Measurements from ENCODE around the gene ADAMTS7. TPM values are rescaled to one million over a fixed set of nuclear protein-coding genes. Genes with fewer than 3 reads are reported as not detected.

The ADAMTS7 gene
- total RNA-seq, 1 experiment from 2014 or later, result 4.2 TPM

DNA sequence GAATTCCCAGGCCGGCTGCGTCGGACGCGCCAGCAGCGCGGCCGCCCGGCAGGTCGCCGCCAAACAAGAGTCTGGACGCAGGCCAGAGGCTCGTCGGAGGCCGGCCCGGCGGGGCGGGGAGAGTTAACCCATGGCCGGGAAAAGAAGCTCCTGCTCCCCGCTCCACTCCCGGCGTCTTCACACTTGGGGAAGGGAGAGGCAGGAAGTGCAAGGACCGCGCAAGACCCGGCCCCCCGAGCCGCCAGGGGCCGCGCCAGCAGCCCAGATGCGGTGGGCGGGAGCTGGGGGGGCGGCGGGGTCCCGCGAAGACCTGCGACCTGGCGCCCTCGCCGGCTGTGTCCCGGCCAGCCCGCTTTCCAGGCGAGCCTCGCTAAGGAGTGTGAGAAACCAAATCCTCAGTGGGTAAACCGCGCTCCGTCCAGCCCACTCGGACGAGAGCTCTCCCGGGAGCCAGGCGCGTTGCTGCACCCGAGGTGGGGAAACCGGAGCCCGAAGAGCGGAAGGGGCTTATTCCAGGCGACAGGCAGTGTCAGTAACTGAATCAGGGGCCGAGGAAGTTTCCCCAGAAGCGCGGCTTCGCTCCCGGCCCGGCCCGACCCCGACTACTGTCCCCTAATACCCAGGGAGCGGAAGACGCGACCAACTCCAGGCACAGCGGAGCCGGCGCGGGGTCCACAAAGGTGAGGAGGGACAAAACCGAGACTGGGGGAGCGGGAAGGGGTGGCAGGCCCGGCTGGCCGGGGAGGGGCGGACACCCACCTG lies 721 bp downstream of the ADAMTS7 start:
- ChIA-PET POLR2A (ENCODE audit: unreplicated experiment) (no interaction called here), CTCF (interaction anchor here (0.7 kb wide), 2 partner anchors 15 to 43 kb away, joined by 3 to 4 read pairs; no protein-coding TSS in a partner anchor)
- Histone ChIP-seq H4K20me1 (ENCODE audit: low read length) (no peaks in the 10 kb centered on the region), H3K9me3 (ENCODE audit: low read length) (no peaks in the 10 kb centered on the region), H3F3A (ENCODE audit: low read length, unreplicated experiment) (no peaks in the 10 kb centered on the region), H3K27me3 (ENCODE audit: low read length) (no peaks in the 10 kb centered on the region), H3K4me1 (ENCODE audit: insufficient read depth, low read length) (0 out of 2 replicates have a peak, but pooled peaks cover 4% of the 10 kb centered on the region), H3K79me2 (ENCODE audit: low read length) (no peaks in the 10 kb centered on the region), H3K36me3 (ENCODE audit: low read depth, low read length) (no peaks in the 10 kb centered on the region), H3K9me2 (replicated peaks; ENCODE audit: low read length) (no peaks in the 10 kb centered on the region), H3K4me3 (ENCODE audit: low read length) (peak overlapping the region; percentile 74), H2AFZ (ENCODE audit: low read length) (peak overlapping the region; percentile 84), H3K4me2 (ENCODE audit: low read length) (peak overlapping the region; percentile 98), H3K9ac (ENCODE audit: low read length) (peak overlapping the region; percentile 32), H3K27ac (ENCODE audit: low read length) (no peak overlapping the region)
- intact Hi-C loops (cut with micrococcal nuclease), result loop anchor here (1.0 kb wide), 1 partner anchor 50 kb away; no protein-coding TSS in a partner anchor
- no TSS peak for BruUV-seq (replicated peaks)
- no peak for TF ChIP-seq EZH2 (IDR thresholded peaks at IDR 0.05; ENCODE audit: low read length, unreplicated experiment)
- no peak for TF ChIP-seq EZH2phosphoT487 (IDR thresholded peaks at IDR 0.05; ENCODE audit: borderline replicate concordance, low read length)
- TF ChIP-seq, protein P1, sequence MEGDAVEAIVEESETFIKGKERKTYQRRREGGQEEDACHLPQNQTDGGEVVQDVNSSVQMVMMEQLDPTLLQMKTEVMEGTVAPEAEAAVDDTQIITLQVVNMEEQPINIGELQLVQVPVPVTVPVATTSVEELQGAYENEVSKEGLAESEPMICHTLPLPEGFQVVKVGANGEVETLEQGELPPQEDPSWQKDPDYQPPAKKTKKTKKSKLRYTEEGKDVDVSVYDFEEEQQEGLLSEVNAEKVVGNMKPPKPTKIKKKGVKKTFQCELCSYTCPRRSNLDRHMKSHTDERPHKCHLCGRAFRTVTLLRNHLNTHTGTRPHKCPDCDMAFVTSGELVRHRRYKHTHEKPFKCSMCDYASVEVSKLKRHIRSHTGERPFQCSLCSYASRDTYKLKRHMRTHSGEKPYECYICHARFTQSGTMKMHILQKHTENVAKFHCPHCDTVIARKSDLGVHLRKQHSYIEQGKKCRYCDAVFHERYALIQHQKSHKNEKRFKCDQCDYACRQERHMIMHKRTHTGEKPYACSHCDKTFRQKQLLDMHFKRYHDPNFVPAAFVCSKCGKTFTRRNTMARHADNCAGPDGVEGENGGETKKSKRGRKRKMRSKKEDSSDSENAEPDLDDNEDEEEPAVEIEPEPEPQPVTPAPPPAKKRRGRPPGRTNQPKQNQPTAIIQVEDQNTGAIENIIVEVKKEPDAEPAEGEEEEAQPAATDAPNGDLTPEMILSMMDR (conservative IDR thresholded peaks at IDR 0.05; ENCODE audit: low read depth, low read length), result no peak
- DNase-seq (peak; percentile 56), ATAC-seq (peak; percentile 36)

DNA sequence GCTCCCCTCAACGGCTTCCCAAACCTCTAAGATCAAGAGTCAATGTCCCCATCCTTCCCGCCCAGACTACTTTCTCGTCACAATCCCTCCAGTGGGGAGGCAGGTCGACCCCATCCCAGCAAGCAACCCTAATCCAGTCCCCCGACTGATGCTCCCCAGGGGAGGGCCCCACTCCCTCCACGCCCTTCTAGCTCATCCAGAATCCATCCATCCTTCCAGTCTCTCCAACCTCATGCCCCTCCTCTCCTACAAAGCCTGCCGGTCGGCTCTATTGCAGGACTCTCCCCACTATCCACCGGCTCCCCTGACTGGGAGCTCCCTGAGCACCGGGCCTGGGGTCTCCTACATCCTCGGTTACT lies 1.3 kb downstream of the ADAMTS7 start:
- ChIA-PET CTCF (interaction anchor here (0.5 to 0.7 kb wide), 2 partner anchors 15 to 319 kb away, joined by 3 to 4 read pairs; no protein-coding TSS in a partner anchor), POLR2A (ENCODE audit: unreplicated experiment) (no interaction called here)
- Histone ChIP-seq H3K27me3 (ENCODE audit: low read length) (no peaks in the 10 kb centered on the region), H3K9ac (ENCODE audit: low read length) (0 out of 2 replicates have a peak overlapping the region, but pooled peaks have one; percentile 32), H3K27ac (ENCODE audit: low read length) (no peak overlapping the region), H3K4me1 (ENCODE audit: insufficient read depth, low read length) (0 out of 2 replicates have a peak, but pooled peaks cover 4% of the 10 kb centered on the region), H3K36me3 (ENCODE audit: low read depth, low read length) (no peaks in the 10 kb centered on the region), H3K79me2 (ENCODE audit: low read length) (no peaks in the 10 kb centered on the region), H3K9me3 (ENCODE audit: low read length) (no peaks in the 10 kb centered on the region), H4K20me1 (ENCODE audit: low read length) (no peaks in the 10 kb centered on the region), H3F3A (ENCODE audit: low read length, unreplicated experiment) (no peaks in the 10 kb centered on the region), H3K4me3 (ENCODE audit: low read length) (peak overlapping the region; percentile 74), H2AFZ (ENCODE audit: low read length) (peak overlapping the region; percentile 84), H3K9me2 (replicated peaks; ENCODE audit: low read length) (no peaks in the 10 kb centered on the region), H3K4me2 (ENCODE audit: low read length) (peak overlapping the region; percentile 98)
- intact Hi-C loops (cut with micrococcal nuclease), result no loop called here
- DNase-seq (no peak), ATAC-seq (no peak)
- BruUV-seq (replicated peaks), result no TSS peak
- no peak for TF ChIP-seq EZH2phosphoT487 (IDR thresholded peaks at IDR 0.05; ENCODE audit: borderline replicate concordance, low read length)
- no peak for TF ChIP-seq EZH2 (IDR thresholded peaks at IDR 0.05; ENCODE audit: low read length, unreplicated experiment)
- TF ChIP-seq, protein P1 (conservative IDR thresholded peaks at IDR 0.05; ENCODE audit: low read depth, low read length), result no peak

DNA sequence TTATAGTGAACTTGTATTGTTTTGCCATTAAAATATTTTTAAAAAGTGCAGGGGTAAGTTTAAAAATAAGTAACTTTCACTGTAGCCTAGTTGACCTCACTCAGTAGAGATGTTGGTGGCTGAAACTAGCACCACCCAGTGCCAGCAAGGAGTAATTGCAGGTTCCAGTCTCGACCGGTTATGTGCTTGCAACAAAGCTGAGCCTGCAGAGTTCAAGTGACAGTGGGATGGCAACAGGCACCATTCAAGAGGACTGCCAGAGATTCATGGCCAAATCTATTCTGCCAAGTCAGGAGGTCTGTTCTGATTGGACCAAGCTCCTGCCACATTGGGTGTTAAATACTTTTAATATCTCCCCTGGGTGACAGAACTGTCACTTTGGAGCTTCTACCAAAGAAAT lies 2.7 kb downstream of the ADAMTS7 start:
- Histone ChIP-seq H3K4me3 (ENCODE audit: low read length) (no peak overlapping the region), H4K20me1 (ENCODE audit: low read length) (no peaks in the 10 kb centered on the region), H3K27ac (ENCODE audit: low read length) (no peak overlapping the region), H3K79me2 (ENCODE audit: low read length) (no peaks in the 10 kb centered on the region), H3K36me3 (ENCODE audit: low read depth, low read length) (no peaks in the 10 kb centered on the region), H3K4me2 (ENCODE audit: low read length) (no peak overlapping the region), H3K9ac (ENCODE audit: low read length) (no peak overlapping the region), H3K27me3 (ENCODE audit: low read length) (no peaks in the 10 kb centered on the region), H3K9me2 (replicated peaks; ENCODE audit: low read length) (no peaks in the 10 kb centered on the region), H2AFZ (ENCODE audit: low read length) (no peak overlapping the region), H3K4me1 (ENCODE audit: insufficient read depth, low read length) (0 out of 2 replicates have a peak, but pooled peaks cover 4% of the 10 kb centered on the region), H3F3A (ENCODE audit: low read length, unreplicated experiment) (no peaks in the 10 kb centered on the region), H3K9me3 (ENCODE audit: low read length) (no peaks in the 10 kb centered on the region)
- ChIA-PET POLR2A (ENCODE audit: unreplicated experiment) (no interaction called here), CTCF (interaction anchor here (0.6 kb wide), 1 partner anchor 28 kb away, joined by 3 read pairs; no protein-coding TSS in a partner anchor)
- intact Hi-C loops (cut with micrococcal nuclease), result loop anchor here (2.0 kb wide), 1 partner anchor 52 kb away; no protein-coding TSS in a partner anchor
- ATAC-seq, result peak; percentile 46
- BruUV-seq (replicated peaks), result no TSS peak
- peak; percentile 59 for DNase-seq
- no peak for TF ChIP-seq EZH2 (IDR thresholded peaks at IDR 0.05; ENCODE audit: low read length, unreplicated experiment)
- TF ChIP-seq, protein P1 (conservative IDR thresholded peaks at IDR 0.05; ENCODE audit: low read depth, low read length), result peak; percentile 67
- TF ChIP-seq EZH2phosphoT487 (IDR thresholded peaks at IDR 0.05; ENCODE audit: borderline replicate concordance, low read length), result no peak

Measured in PC-3 (cell line).